ENCODE measurements around the gene KCNIP1.

DNA sequence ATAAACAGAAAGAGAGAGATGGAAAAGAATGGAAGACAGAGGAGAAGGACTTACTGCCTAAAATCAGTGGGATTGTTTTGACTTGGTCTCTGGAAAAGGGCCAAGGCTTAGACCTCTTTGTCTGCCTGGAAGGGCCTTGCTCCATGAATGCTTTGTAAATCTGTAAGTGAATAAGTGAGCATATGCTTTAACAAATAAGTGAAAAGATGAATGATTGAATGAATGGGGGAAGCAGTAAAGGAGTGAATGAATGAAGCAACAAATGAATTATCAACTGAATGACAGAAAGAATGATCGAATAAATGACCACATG is 5.5 kb downstream of the KCNIP1 start:
- no peak for TF ChIP-seq CTCF (IDR thresholded peaks at IDR 0.05)
- no peak for TF ChIP-seq POLR2A (IDR thresholded peaks at IDR 0.05)

Measured in body of pancreas (tissue), 4 donors.